Fibroblast of villous mesenchyme (primary cell): ENCODE measurements around the gene EBI3. TPM values are rescaled to one million over a fixed set of nuclear protein-coding genes. Genes with fewer than 3 reads are reported as not detected.

ENCODE experiments used
- DNase-seq: peaks from one replicate; pipeline ENCODE4 v3.0.0-alpha.2; 2010; ENCODE audit warnings: low read depth
- H3K4me3 ChIP-seq: 2 replicates; pipeline ENCODE4 v1.5.1; 2011; ENCODE audit warnings: low read depth, mild to moderate bottlenecking, low read length
- total RNA-seq: library from RNA; depleted of rRNA; stranded (reverse); fragments of >200 nt; gene quantifications from 2 replicates; pipeline ENCODE4 v1.2.3, GENCODE V29; 2012
- TF ChIP-seq, protein P1 (sequence below): IDR thresholded peaks from 2 replicates; pipeline ENCODE4 v1.5.1; 2012; ENCODE audit warnings: low read depth, mild to moderate bottlenecking, low read length; ENCODE audit not compliant: insufficient read depth

Gene EBI3
- total RNA-seq, 1 donor: 1.3 TPM

DNA sequence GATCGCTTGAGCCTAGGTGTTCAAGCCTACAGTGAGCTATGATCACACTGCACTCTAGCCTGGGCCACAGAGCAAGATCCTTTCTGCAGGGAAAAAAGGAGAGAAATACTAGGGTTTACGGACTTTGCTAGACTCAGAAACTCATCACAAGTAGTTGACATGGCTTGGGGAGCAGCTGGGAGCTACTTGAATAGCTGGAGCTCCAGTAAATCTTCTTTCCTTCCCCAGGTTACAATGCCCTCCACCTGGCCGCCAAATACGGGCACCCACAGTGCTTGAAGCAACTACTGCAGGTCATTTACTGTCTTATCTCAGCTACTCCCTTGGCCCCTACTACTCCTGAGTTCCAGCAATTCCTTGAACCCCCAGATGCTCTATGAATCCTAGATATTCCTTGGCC, 27.5 kb upstream of the EBI3 start:
- TF ChIP-seq, protein P1, sequence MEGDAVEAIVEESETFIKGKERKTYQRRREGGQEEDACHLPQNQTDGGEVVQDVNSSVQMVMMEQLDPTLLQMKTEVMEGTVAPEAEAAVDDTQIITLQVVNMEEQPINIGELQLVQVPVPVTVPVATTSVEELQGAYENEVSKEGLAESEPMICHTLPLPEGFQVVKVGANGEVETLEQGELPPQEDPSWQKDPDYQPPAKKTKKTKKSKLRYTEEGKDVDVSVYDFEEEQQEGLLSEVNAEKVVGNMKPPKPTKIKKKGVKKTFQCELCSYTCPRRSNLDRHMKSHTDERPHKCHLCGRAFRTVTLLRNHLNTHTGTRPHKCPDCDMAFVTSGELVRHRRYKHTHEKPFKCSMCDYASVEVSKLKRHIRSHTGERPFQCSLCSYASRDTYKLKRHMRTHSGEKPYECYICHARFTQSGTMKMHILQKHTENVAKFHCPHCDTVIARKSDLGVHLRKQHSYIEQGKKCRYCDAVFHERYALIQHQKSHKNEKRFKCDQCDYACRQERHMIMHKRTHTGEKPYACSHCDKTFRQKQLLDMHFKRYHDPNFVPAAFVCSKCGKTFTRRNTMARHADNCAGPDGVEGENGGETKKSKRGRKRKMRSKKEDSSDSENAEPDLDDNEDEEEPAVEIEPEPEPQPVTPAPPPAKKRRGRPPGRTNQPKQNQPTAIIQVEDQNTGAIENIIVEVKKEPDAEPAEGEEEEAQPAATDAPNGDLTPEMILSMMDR: no peak
- H3K4me3 ChIP-seq: no peak overlapping the region
- no peak for DNase-seq

GRCh38 chr19:4206818-4207484, 22.4 kb upstream of the EBI3 start:
- no peak overlapping the region for H3K4me3 ChIP-seq
- TF ChIP-seq, protein P1: peak; percentile 42
- peak; percentile 26 for DNase-seq

GRCh38 chr19:4208385-4209094, 20.8 kb upstream of the EBI3 start:
- TF ChIP-seq, protein P1: peak; percentile 54
- H3K4me3 ChIP-seq: no peak overlapping the region
- no peak for DNase-seq

DNA sequence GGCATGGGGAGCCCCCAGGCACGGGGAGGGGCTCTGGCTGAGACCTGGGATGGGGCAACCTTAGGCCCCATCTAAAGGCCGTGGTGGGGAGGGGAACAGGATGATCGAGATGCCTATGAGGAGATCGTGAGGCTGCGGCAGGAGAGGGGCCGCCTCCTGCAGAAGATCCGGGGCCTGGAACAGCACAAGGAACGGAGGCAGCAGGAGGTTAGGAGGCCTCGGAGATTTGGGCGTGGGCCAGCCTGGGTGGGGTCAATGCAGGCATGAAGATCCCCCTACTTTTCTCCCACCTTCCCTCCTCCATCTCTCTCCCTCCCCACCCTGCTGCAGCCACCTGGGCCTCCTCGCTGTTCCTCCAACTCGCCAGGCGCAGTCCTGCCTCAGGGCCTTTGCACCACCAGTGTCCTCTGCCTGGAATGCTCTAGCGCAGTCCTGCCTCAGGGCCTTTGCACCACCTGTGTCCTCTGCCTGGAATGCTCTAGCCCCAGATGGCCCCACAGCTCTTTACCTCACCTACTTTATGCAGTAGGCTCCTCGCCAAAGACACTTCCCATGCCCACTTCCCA, 19.1 kb upstream of the EBI3 start:
- no peak for DNase-seq
- TF ChIP-seq, protein P1: no peak
- H3K4me3 ChIP-seq: no peak overlapping the region

- TF ChIP-seq, protein P1: no peak
- DNase-seq: no peak
- H3K4me3 ChIP-seq: no peak overlapping the region
These were observed 16.2 kb upstream of the EBI3 start for GRCh38 chr19:4213116-4213515.

DNA sequence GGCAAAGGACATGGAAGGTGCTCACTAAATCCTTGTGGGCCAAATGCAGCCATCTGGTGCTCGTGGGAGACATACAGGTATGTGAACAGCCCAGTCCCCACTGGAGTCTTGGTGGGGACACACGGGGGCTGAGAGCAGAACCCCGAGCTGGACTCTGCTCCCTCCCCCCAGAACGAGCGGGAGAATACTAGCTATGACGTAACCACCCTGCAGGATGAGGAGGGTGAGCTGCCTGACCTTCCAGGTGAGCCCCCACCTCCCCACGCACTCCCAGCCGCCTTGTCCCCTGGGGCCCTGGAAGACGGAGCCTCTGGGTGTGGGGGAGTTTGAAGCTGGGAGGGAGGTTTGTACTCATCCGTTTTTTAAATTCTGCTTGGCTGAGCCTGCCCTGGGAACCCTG, 13.5 kb upstream of the EBI3 start:
- H3K4me3 ChIP-seq: no peak overlapping the region
- DNase-seq: no peak
- TF ChIP-seq, protein P1: no peak

DNA sequence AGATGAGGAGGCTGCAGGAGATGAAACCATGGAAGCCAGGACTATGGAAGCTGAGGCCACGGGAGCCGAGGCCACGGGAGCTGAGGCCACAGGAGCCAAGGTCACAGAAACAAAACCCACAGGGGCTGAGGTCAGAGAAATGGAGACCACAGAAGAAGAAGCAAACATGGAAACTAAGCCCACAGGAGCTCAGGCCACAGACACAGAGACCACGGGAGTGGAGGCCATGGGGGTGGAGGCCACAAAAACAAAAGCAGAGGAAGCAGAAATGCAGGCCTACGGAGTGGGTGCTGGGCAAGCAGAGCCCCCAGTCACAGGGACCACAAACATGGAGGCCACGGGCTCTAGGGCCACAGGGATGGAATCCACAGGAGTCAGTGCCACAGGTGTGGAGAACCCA, 12.5 kb upstream of the EBI3 start:
- no peak for DNase-seq
- TF ChIP-seq, protein P1: no peak
- no peak overlapping the region for H3K4me3 ChIP-seq
